Measurements from ENCODE around the gene SSTR1.

The SSTR1 gene

DNA sequence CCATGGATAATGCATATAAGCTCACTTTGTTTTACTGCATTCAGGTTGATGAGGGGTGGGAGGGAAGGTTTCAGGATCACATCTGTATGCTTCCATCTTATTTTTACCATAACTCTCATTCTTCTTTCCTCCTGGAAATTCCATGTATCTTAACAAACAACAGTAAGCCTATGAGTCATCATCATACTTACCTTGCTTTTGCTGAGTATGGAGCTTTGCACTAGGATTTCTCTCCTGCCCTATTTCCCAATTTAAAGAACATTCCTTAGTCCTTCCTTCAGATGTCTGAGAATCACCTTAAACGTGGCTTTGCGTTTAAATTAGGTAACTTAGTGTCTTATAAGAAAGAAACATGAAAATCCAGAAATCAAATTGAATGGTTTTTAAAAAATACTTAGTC, 49.8 kb downstream of the SSTR1 start:
- DNase-seq (ENCODE audit: low read depth, low spot score): no peak
- CTCF ChIA-PET: interaction anchor here (1.9 to 2.2 kb wide), 2 partner anchors 14 to 343 kb away, joined by 5 to 6 read pairs; no protein-coding TSS in a partner anchor

DNA sequence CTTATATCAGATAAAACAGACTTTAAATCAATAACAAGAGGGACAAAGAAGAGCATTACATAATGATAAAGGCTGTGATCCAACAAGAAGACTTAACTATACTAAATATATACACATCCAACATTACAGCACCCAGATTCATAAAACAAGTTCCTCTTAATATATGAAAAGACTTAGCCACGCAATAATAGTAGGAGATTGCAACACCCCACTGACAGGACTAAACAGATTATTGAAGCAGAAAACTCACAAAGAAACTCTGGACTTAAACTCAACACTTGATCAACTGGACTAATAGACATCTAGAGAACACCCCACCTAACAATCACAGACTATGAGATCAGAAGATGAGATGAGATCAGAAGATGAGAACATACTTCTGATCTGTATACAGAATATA, 53.9 kb downstream of the SSTR1 start:
- no peak for DNase-seq (ENCODE audit: low read depth, low spot score)
- TF ChIP-seq, protein P1, sequence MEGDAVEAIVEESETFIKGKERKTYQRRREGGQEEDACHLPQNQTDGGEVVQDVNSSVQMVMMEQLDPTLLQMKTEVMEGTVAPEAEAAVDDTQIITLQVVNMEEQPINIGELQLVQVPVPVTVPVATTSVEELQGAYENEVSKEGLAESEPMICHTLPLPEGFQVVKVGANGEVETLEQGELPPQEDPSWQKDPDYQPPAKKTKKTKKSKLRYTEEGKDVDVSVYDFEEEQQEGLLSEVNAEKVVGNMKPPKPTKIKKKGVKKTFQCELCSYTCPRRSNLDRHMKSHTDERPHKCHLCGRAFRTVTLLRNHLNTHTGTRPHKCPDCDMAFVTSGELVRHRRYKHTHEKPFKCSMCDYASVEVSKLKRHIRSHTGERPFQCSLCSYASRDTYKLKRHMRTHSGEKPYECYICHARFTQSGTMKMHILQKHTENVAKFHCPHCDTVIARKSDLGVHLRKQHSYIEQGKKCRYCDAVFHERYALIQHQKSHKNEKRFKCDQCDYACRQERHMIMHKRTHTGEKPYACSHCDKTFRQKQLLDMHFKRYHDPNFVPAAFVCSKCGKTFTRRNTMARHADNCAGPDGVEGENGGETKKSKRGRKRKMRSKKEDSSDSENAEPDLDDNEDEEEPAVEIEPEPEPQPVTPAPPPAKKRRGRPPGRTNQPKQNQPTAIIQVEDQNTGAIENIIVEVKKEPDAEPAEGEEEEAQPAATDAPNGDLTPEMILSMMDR (IDR thresholded peaks at IDR 0.05; ENCODE audit: insufficient read depth, low read length, missing control alignments): no peak
- ChIA-PET POLR2A (no interaction called here), CTCF (interaction anchor here (1.3 kb wide), 1 partner anchor 12 kb away, joined by 5 read pairs; no protein-coding TSS in a partner anchor)
- H3K4me3 ChIP-seq (ENCODE audit: low read depth, low read length): no peak overlapping the region

More for the DNA sequence above, 49.8 kb downstream of the SSTR1 start:
- no peak overlapping the region for H3K4me3 ChIP-seq (ENCODE audit: low read depth, low read length)
- POLR2A ChIA-PET: no interaction called here
- TF ChIP-seq, protein P1 (IDR thresholded peaks at IDR 0.05; ENCODE audit: insufficient read depth, low read length, missing control alignments): no peak

Data from AG04449 (cell line).